K562 (cell line): ENCODE data around the gene SLC1A1. TPM values are rescaled to one million over a fixed set of nuclear protein-coding genes. Genes with fewer than 3 reads are reported as not detected.

ENCODE experiments used
- ATAC-seq: fragments of 200-7000 bp; cut with Tn5 transposase; 3 replicates; pipeline ENCODE4 v1.9.1; 2020; ENCODE audit warnings: moderate library complexity
- BruUV-seq: library from RNA; stranded (reverse); fragments of 400-500 nt; replicated peaks from 2 replicates; lab custom pipeline; 2021; lab: Mats Ljungman, UMichigan
- CTCF ChIA-PET: fragments of 300-600 bp; formaldehyde crosslinking; extraction: SDS; loops from one replicate; lab custom pipeline; 2021; ENCODE audit warnings: low intra/inter-chr PET ratio; lab: Yijun Ruan, JAX
- POLR2A ChIA-PET: fragments of 300-600, 350-650 bp; sonication (Branson Sonifier 250); formaldehyde crosslinking; extraction: SDS; loops from one replicate; lab custom pipeline; 2021; ENCODE audit warnings: antibody characterized with exemption, inconsistent platforms; lab: Yijun Ruan, JAX
- DNase-seq, 4 experiments: peaks; one replicate each; pipeline versions ENCODE4 v3.0.0 to v3.0.0-alpha.2; 2011 to 2018; ENCODE audit warnings: low spot score in 3 of 4, mixed read lengths in 3 of 4; ENCODE audit errors: extremely low read depth in 1 of 4
- FAIRE-seq: peaks from 2 replicates; lab custom pipeline; 2011; peaks lifted over from hg19 to GRCh38; lab: Jason Lieb, UNC
- H2AFZ ChIP-seq: 2 replicates; pipeline ENCODE4 v1.6.0; 2011; ENCODE audit warnings: low read depth, low read length, control low read depth, inconsistent platforms
- H3K27ac ChIP-seq: fragments of 200-600 bp; 3 replicates; pipeline ENCODE4 v1.8.0; 2011; ENCODE audit warnings: low read depth, mild to moderate bottlenecking, control low read depth, inconsistent platforms, low read length, moderate library complexity, mixed read lengths; ENCODE audit errors: extremely low read depth
- H3K27me3 ChIP-seq, 2 experiments: fragments of 300-600 bp in 1 of 2; 2 replicates in 1 of 2; 3 replicates in 1 of 2; pipeline versions ENCODE4 v1.6.0 to v1.8.0; 2011; ENCODE audit warnings: inconsistent platforms in 2 of 2, low read length in 2 of 2, mild to moderate bottlenecking in 1 of 2, mixed read lengths in 1 of 2, moderate library complexity in 1 of 2; ENCODE audit not compliant: control insufficient read depth in 2 of 2, insufficient read depth in 2 of 2
- H3K36me3 ChIP-seq: fragments of 300-600 bp; 3 replicates; pipeline ENCODE4 v1.8.0; 2011; ENCODE audit warnings: mild to moderate bottlenecking, low read length, inconsistent platforms; ENCODE audit not compliant: control insufficient read depth, insufficient read depth
- H3K4me1 ChIP-seq, 2 experiments: fragments of 200-600 bp in 1 of 2; replicated peaks in 1 of 2; 2 replicates in 1 of 2; 3 replicates in 1 of 2; pipeline versions ENCODE4 v1.5.1 to v1.8.0; 2011; ENCODE audit warnings: inconsistent platforms in 2 of 2, low read length in 2 of 2, mild to moderate bottlenecking in 1 of 2, mixed read lengths in 1 of 2, moderate library complexity in 1 of 2; ENCODE audit not compliant: control insufficient read depth in 2 of 2, insufficient read depth in 2 of 2
- H3K4me2 ChIP-seq: 2 replicates; pipeline ENCODE4 v1.6.1; 2011; ENCODE audit warnings: low read length, control low read depth, inconsistent platforms, mixed read lengths; ENCODE audit not compliant: insufficient read depth
- H3K4me3 ChIP-seq: fragments of 200-600 bp; sonication (generic), shearing (Covaris generic); 2 replicates; pipeline ENCODE4 v1.5.1; 2016; ENCODE audit warnings: control low read depth, inconsistent platforms
- H3K79me2 ChIP-seq: fragments of 200-600 bp; 3 replicates; pipeline ENCODE4 v1.8.0; 2011; ENCODE audit warnings: low read length, inconsistent platforms; ENCODE audit not compliant: control insufficient read depth, insufficient read depth
- H3K9ac ChIP-seq, 2 experiments: 2 replicates each; pipeline versions ENCODE4 v1.6.0 to v1.6.1; 2011; ENCODE audit warnings: low read depth in 2 of 2, low read length in 2 of 2, control low read depth in 1 of 2, inconsistent platforms in 1 of 2, mild to moderate bottlenecking in 1 of 2, mixed read lengths in 1 of 2; ENCODE audit not compliant: insufficient read depth in 1 of 2
- H3K9me1 ChIP-seq: one replicate; pipeline ENCODE4 v1.6.0; 2011; ENCODE audit warnings: inconsistent platforms, mild to moderate bottlenecking, low read length, moderate library complexity; ENCODE audit not compliant: control insufficient read depth, insufficient read depth
- H3K9me3 ChIP-seq: replicated peaks from 2 replicates; pipeline ENCODE4 v1.5.1; 2011; ENCODE audit warnings: low read depth, low read length, inconsistent platforms; ENCODE audit not compliant: control insufficient read depth, insufficient read depth
- H4K20me1 ChIP-seq: replicated peaks from 2 replicates; pipeline ENCODE4 v1.6.1; 2011; ENCODE audit warnings: low read length, inconsistent platforms, mixed read lengths; ENCODE audit not compliant: control insufficient read depth, insufficient read depth
- ETV1 ChIP-seq: fragments of 450-650 bp; conservative IDR thresholded peaks from 2 replicates; pipeline ENCODE4 v1.6.1; 2016; ENCODE audit warnings: missing genetic modification characterization, control low read depth, low read depth, missing compliant biosample characterization
- HIVEP1 ChIP-seq: fragments of 250-450 bp; sonication (Bioruptor Pico); IDR thresholded peaks from 2 replicates; pipeline ENCODE4 v1.4.0; 2020; ENCODE audit warnings: mild to moderate bottlenecking
- HMG20B ChIP-seq: fragments of 250-450 bp; sonication (Bioruptor Pico); IDR thresholded peaks from 2 replicates; pipeline ENCODE4 v1.5.0; 2021; ENCODE audit warnings: mild to moderate bottlenecking
- SOX6 ChIP-seq: fragments of 450-650 bp; IDR thresholded peaks from 2 replicates; pipeline ENCODE4 v1.6.1; 2014; ENCODE audit warnings: mild to moderate bottlenecking
- SRF ChIP-seq, 2 experiments: fragments of 250-450, 450-650 bp in 1 of 2; sonication (Bioruptor Pico) in 1 of 2; sonication (generic) in 1 of 2; formaldehyde crosslinking; IDR thresholded peaks; 2 replicates each; pipeline versions ENCODE4 v1.5.0 to v1.5.1; 2020 to 2022; ENCODE audit warnings: mild to moderate bottlenecking in 1 of 2, missing genetic modification reagents in 1 of 2
- SRSF9 ChIP-seq: fragments of 200-400 bp; formaldehyde crosslinking; IDR thresholded peaks from 2 replicates; pipeline ENCODE4 v1.6.1; 2017; ENCODE audit warnings: low read depth, low read length, borderline replicate concordance
- TRIM24 ChIP-seq, 2 experiments: fragments of 450-650 bp; IDR thresholded peaks; 2 replicates each; pipeline ENCODE4 v1.6.1; 2016
- ZFP36 ChIP-seq: fragments of 150-350 bp; IDR thresholded peaks from 2 replicates; pipeline ENCODE4 v1.6.1; 2018; ENCODE audit warnings: low read length, low read depth; ENCODE audit not compliant: partially characterized antibody
- ZNF384 ChIP-seq: IDR thresholded peaks from 2 replicates; pipeline ENCODE4 v1.6.1; 2012; ENCODE audit warnings: low read depth, low read length, improper control_type of control experiment
- WGBS: fragments of 100-300 bp; shearing (Covaris generic); methylation state at CpG from one replicate; pipeline ENCODE4 v1.1.6; 2016; ENCODE audit warnings: low coverage, mixed read lengths; ENCODE audit not compliant: insufficient coverage; ENCODE audit errors: missing lambda C conversion rate; 5-methylcytosine and 5-hydroxymethylcytosine counted together
- in situ Hi-C: fragments of 300-500 bp; cut with MboI; formaldehyde crosslinking; loops from 4 replicates; pipeline ENCODE4 v1.15.0; 2018; ENCODE audit warnings: inconsistent platforms, mixed read lengths
- intact Hi-C: fragments of 100-400 bp; cut with micrococcal nuclease; formaldehyde crosslinking; loops from 2 replicates; pipeline ENCODE4 v1.14.2; 2022
- polyA plus RNA-seq, 8 experiments: library from polyadenylated mRNA; depleted of rRNA in 4 of 8; stranded (reverse) in 5 of 8; unstranded in 3 of 8; fragments of >200 nt; fragmentation: Nextera tagmentation in 2 of 8; fragmentation: Illumina TruSeq in 1 of 8; extraction: Ambion mirVana in 2 of 8; extraction: Trizol in 1 of 8; gene quantifications; 2 replicates each; pipeline versions ENCODE4 v1.2.1 to v1.2.3, GENCODE V29; 2011 to 2014; ENCODE audit warnings: inconsistent platforms in 1 of 8, missing spikeins in 1 of 8
- total RNA-seq, 7 experiments: library from RNA; depleted of rRNA in 6 of 7; stranded (reverse); fragments of >200 nt in 6 of 7; fragmentation: Illumina TruSeq in 2 of 7; extraction: Trizol in 2 of 7; gene quantifications; 2 replicates each; pipeline versions ENCODE4 v1.2.1 to v1.2.3, GENCODE V29; 2011 to 2021; ENCODE audit warnings: low replicate concordance in 1 of 7
- TF ChIP-seq, protein P1 (sequence below): sonication (generic); formaldehyde crosslinking; IDR thresholded peaks from 2 replicates; pipeline ENCODE4 v1.8.1; 2023; ENCODE audit warnings: mild to moderate bottlenecking, missing genetic modification reagents, moderate library complexity

Gene SLC1A1
- total and polyA plus RNA-seq, 9 of the 15 experiments (the other 6 are each of a cell fraction or from before 2014, with no cell fraction given), result 0.11 to 0.16 TPM; not detected in 7

DNA sequence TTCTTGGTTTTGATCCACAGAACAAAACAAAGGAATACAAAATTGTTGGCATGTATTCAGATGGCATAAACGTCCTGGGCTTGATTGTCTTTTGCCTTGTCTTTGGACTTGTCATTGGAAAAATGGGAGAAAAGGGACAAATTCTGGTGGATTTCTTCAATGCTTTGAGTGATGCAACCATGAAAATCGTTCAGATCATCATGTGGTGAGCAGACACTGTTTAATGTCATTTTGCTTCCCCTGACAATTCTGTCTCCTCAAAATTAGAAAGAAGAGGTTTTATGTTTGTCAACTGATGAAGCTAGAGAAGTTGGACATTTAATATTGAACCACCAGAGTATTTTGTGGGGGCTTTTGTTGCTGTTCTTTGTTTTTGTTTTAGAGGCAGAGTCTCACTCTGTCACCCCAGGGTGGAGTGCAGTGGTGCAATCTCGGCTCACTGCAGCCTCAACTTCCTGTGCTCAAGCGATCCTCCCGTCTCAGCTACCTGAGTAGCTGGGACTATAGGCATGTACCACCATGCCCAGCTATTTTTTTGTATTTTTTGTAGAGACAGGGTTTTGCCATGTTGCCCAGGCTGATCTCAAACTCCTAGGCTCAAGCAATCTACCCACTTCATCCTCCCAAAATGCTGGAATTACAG, 82.0 kb downstream of the SLC1A1 start:
- FAIRE-seq (no peak), ATAC-seq (no peak), DNase-seq (no peak)
- Histone ChIP-seq H4K20me1 (no peaks in the 10 kb centered on the region), H3K79me2 (no peaks in the 10 kb centered on the region), H3K4me3 (no peak overlapping the region), H3K9me1 (no peaks in the 10 kb centered on the region), H3K9me3 (no peaks in the 10 kb centered on the region), H3K4me2 (no peak overlapping the region), H2AFZ (no peak overlapping the region), H3K27me3 (peaks cover 3 to 18% of the 10 kb centered on the region in 2 experiments; a peak in 3 of 5 replicates), H3K4me1 (no peaks in the 10 kb centered on the region), H3K36me3 (no peaks in the 10 kb centered on the region), H3K27ac (no peak overlapping the region), H3K9ac (no peak overlapping the region)
- ChIA-PET POLR2A (no interaction called here), CTCF (no interaction called here)
- in situ Hi-C loops (no loop called here), intact Hi-C loops (no loop called here)
- BruUV-seq, result no TSS peak
- 0% methylated on average over 5 of the region's 5 CpGs for whole genome bisulfite sequencing
- TF ChIP-seq ZNF384, result no peak
- no peak for TF ChIP-seq ZFP36

DNA sequence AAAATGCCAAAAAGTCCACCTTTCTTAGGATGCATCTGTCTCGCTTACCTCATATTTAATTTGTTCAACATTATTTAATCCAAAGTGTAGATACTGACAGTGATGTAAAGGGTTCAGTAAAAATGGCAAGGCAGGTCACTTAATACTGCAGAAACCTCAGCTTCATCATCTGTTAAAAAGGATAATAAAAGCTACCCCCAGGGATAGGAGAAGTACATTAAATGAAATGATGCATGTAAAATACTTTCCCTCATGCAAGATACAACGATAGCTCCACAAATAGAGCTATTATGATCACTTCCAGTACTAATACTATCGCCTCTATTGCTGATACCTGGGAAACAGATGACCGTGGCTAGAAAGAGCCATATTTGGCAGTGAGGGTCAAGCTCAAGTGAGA, 82.9 kb downstream of the SLC1A1 start:
- POLR2A ChIA-PET, result interaction anchor here (1.2 kb wide), 1 partner anchor 31 kb away, joined by 4 read pairs; no protein-coding TSS in a partner anchor
- 0% methylated on average over 4 of the region's 4 CpGs for WGBS
- no TSS peak for BruUV-seq
- CTCF ChIA-PET, result no interaction called here
- no peaks in the 10 kb centered on the region for H3K9me3 ChIP-seq
- no peak overlapping the region for H3K27ac ChIP-seq
- no peaks in the 10 kb centered on the region for H3K9me1 ChIP-seq
- no peak for ATAC-seq
- H3K36me3 ChIP-seq, result no peaks in the 10 kb centered on the region
- FAIRE-seq, result no peak
- no peaks in the 10 kb centered on the region for H3K79me2 ChIP-seq
- H3K4me3 ChIP-seq, result no peak overlapping the region
- DNase-seq, result no peak
- H4K20me1 ChIP-seq, result no peaks in the 10 kb centered on the region
- intact Hi-C loops, result no loop called here
- TF ChIP-seq HMG20B (CRISPR knock-in tag) (no peak), HIVEP1 (CRISPR knock-in tag) (no peak), ETV1 (tag) (no peak), SOX6 (no peak), TRIM24 (IDR thresholded peaks at IDR 0.05) (no peak), SRF (CRISPR knock-in tag; IDR thresholded peaks at IDR 0.05) (0 out of 4 replicates have a peak, but pooled peaks of 1 of the 2 experiments have one; percentile 20), SRSF9 (no peak)
- TF ChIP-seq, protein P1, sequence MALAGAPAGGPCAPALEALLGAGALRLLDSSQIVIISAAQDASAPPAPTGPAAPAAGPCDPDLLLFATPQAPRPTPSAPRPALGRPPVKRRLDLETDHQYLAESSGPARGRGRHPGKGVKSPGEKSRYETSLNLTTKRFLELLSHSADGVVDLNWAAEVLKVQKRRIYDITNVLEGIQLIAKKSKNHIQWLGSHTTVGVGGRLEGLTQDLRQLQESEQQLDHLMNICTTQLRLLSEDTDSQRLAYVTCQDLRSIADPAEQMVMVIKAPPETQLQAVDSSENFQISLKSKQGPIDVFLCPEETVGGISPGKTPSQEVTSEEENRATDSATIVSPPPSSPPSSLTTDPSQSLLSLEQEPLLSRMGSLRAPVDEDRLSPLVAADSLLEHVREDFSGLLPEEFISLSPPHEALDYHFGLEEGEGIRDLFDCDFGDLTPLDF (CRISPR knock-in tag), result no peak
- no peak overlapping the region for H3K9ac ChIP-seq
- H3K4me2 ChIP-seq, result no peak overlapping the region
- peaks cover 3 to 17% of the 10 kb centered on the region in 2 experiments; a peak in 3 of 5 replicates for H3K27me3 ChIP-seq
- no peaks in the 10 kb centered on the region for H3K4me1 ChIP-seq
- H2AFZ ChIP-seq, result no peak overlapping the region
- in situ Hi-C loops, result no loop called here
